HepG2 (cell line): Measurements from ENCODE around the gene FN1. TPM values are rescaled to one million over a fixed set of nuclear protein-coding genes. Genes with fewer than 3 reads are reported as not detected.

Experiments
- ATM ChIP-seq: fragments of 450-650 bp; IDR thresholded peaks from 2 replicates; pipeline ENCODE4 v1.7.1; 2017; ENCODE audit warnings: mild to moderate bottlenecking, borderline replicate concordance
- HDAC1 ChIP-seq: sonication (generic); formaldehyde crosslinking; IDR thresholded peaks from 2 replicates; pipeline ENCODE4 v1.5.1; 2020; ENCODE audit warnings: mild to moderate bottlenecking, missing genetic modification reagents
- MIER3 ChIP-seq: IDR thresholded peaks from 2 replicates; pipeline ENCODE4 v1.6.1; 2016; ENCODE audit warnings: missing compliant biosample characterization, borderline replicate concordance
- MTF2 ChIP-seq: sonication (generic); formaldehyde crosslinking; IDR thresholded peaks from 2 replicates; pipeline ENCODE4 v1.5.0; 2020; ENCODE audit warnings: missing genetic modification reagents, borderline replicate concordance
- MYC ChIP-seq: sonication (generic); formaldehyde crosslinking; IDR thresholded peaks from 2 replicates; pipeline ENCODE4 v1.9.0; 2021; ENCODE audit warnings: missing genetic modification reagents, borderline replicate concordance
- PAXIP1 ChIP-seq: sonication (generic); formaldehyde crosslinking; conservative IDR thresholded peaks from 2 replicates; pipeline ENCODE4 v1.4.0; 2020; ENCODE audit warnings: mild to moderate bottlenecking, missing genetic modification reagents, moderate library complexity
- POGK ChIP-seq: sonication (generic); formaldehyde crosslinking; conservative IDR thresholded peaks from 2 replicates; pipeline ENCODE4 v1.8.0; 2022; ENCODE audit warnings: mild to moderate bottlenecking, moderate library complexity, missing genetic modification reagents
- POLR2G ChIP-seq: fragments of 200-400 bp; formaldehyde crosslinking; IDR thresholded peaks from 2 replicates; pipeline ENCODE4 v1.6.1; 2018; ENCODE audit warnings: mild to moderate bottlenecking, low read depth, low read length, moderate library complexity
- PRDM15 ChIP-seq: sonication (generic); formaldehyde crosslinking; IDR thresholded peaks from 2 replicates; pipeline ENCODE4 v1.4.0; 2020; ENCODE audit warnings: missing genetic modification reagents
- RARG ChIP-seq: sonication (generic); formaldehyde crosslinking; IDR thresholded peaks from 2 replicates; pipeline ENCODE4 v1.4.0; 2020; ENCODE audit warnings: low read depth, mild to moderate bottlenecking, missing genetic modification reagents
- RXRB ChIP-seq: IDR thresholded peaks from 2 replicates; pipeline ENCODE4 v1.6.1; 2016; ENCODE audit warnings: borderline replicate concordance, missing genetic modification reagents, missing compliant biosample characterization
- SAP130 ChIP-seq: IDR thresholded peaks from 2 replicates; pipeline ENCODE4 v1.6.1; 2016; ENCODE audit warnings: low read depth
- SATB2 ChIP-seq: sonication (generic); formaldehyde crosslinking; IDR thresholded peaks from 2 replicates; pipeline ENCODE4 v1.5.0; 2020; ENCODE audit warnings: missing genetic modification reagents
- ZBTB7A ChIP-seq: sonication (generic); formaldehyde crosslinking; IDR thresholded peaks from 2 replicates; pipeline ENCODE4 v1.8.0; 2022; ENCODE audit warnings: mild to moderate bottlenecking, missing genetic modification reagents
- polyA plus RNA-seq, 8 experiments: library from polyadenylated mRNA; depleted of rRNA in 3 of 8; stranded (reverse) in 7 of 8; unstranded in 1 of 8; fragments of >200 nt; fragmentation: Illumina TruSeq in 4 of 8; extraction: Trizol in 4 of 8; gene quantifications; 2 replicates each; pipeline versions ENCODE4 v1.2.1 to v1.2.3, GENCODE V29; 2011 to 2016; ENCODE audit warnings: low read depth in 4 of 8, missing spikeins in 1 of 8, mixed read lengths in 1 of 8; ENCODE audit not compliant: insufficient read depth in 1 of 8
- total RNA-seq, 5 experiments: library from RNA; depleted of rRNA; stranded (reverse); fragments of >200 nt; fragmentation: Illumina TruSeq; extraction: Trizol; gene quantifications; 2 replicates each; pipeline ENCODE4 v1.2.3, GENCODE V29; 2016; ENCODE audit warnings: low read depth in 1 of 5
- TF ChIP-seq, protein P1 (sequence below): IDR thresholded peaks from 2 replicates; pipeline ENCODE4 v1.6.1; 2016; ENCODE audit warnings: missing genetic modification reagents, missing compliant biosample characterization
- TF ChIP-seq, protein P2 (sequence below): sonication (generic); formaldehyde crosslinking; IDR thresholded peaks from 2 replicates; pipeline ENCODE4 v1.4.0; 2020; ENCODE audit warnings: missing genetic modification reagents, mild to moderate bottlenecking, borderline replicate concordance

FN1 gene
- total and polyA plus RNA-seq, 2 of the 13 experiments (the other 11 are each of a cell fraction or from before 2014, with no cell fraction given) = 1,847 to 6,471 TPM

DNA sequence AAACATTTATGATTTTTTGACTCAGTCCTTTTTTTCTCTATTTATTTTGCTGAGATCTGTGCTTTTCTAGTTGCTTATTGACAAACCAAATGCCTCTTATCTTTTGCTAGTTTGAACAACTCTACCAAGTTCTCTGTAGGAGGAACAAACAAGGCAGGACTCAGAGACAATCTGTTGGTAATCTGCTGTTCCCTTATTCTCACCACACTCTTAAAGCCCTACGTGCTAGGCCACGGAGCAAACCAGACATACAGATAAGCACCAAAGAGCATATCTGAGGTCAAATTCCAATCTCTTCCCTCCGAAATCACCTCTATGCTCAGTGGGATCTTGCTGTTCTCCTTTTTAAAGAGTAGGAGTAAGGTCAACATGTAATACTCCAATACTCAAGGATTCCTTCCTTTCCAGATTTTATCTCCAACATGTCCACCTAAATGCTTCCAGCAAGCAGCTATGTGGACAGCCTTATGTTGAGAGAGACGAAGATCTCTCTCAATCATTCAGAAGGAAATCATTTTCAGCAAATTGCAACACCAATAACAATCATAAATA is 18.4 kb downstream of the FN1 start (continued):
- TF ChIP-seq PRDM15 (CRISPR knock-in tag) = peak; percentile 95
- TF ChIP-seq, protein P1, sequence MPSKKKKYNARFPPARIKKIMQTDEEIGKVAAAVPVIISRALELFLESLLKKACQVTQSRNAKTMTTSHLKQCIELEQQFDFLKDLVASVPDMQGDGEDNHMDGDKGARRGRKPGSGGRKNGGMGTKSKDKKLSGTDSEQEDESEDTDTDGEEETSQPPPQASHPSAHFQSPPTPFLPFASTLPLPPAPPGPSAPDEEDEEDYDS (CRISPR knock-in tag) = peak; percentile 43; the same call in 1 of the 2 replicates
- TF ChIP-seq SAP130 = peak; percentile 77
- 0 out of 2 replicates have a peak, but pooled peaks have one; percentile 90 for TF ChIP-seq MIER3
- peak; percentile 78; the same call in 1 of the 2 replicates for TF ChIP-seq POGK (CRISPR knock-in tag)
- TF ChIP-seq RXRB (CRISPR knock-in tag) = peak; percentile 81
- no peak for TF ChIP-seq ZBTB7A (CRISPR knock-in tag)
- no peak for TF ChIP-seq RARG
- peak; percentile 80 for TF ChIP-seq HDAC1
- TF ChIP-seq PAXIP1 (CRISPR knock-in tag) = peak; percentile 94
- TF ChIP-seq POLR2G = no peak; the same call in 1 of the 2 replicates
- no peak for TF ChIP-seq SATB2 (CRISPR knock-in tag)
- no peak for TF ChIP-seq MTF2
- TF ChIP-seq ATM = no peak
- TF ChIP-seq, protein P2, sequence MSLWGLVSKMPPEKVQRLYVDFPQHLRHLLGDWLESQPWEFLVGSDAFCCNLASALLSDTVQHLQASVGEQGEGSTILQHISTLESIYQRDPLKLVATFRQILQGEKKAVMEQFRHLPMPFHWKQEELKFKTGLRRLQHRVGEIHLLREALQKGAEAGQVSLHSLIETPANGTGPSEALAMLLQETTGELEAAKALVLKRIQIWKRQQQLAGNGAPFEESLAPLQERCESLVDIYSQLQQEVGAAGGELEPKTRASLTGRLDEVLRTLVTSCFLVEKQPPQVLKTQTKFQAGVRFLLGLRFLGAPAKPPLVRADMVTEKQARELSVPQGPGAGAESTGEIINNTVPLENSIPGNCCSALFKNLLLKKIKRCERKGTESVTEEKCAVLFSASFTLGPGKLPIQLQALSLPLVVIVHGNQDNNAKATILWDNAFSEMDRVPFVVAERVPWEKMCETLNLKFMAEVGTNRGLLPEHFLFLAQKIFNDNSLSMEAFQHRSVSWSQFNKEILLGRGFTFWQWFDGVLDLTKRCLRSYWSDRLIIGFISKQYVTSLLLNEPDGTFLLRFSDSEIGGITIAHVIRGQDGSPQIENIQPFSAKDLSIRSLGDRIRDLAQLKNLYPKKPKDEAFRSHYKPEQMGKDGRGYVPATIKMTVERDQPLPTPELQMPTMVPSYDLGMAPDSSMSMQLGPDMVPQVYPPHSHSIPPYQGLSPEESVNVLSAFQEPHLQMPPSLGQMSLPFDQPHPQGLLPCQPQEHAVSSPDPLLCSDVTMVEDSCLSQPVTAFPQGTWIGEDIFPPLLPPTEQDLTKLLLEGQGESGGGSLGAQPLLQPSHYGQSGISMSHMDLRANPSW (CRISPR knock-in tag) = no peak; the same call in 1 of the 2 replicates
- TF ChIP-seq MYC (CRISPR knock-in tag) = no peak
